Esophagus (tissue), 2 donors: ENCODE measurements around the gene C1D. TPM values are rescaled to one million over a fixed set of nuclear protein-coding genes. Genes with fewer than 3 reads are reported as not detected.
"Not testable (repeated sequence)": the region's sequence is repeated elsewhere in the genome, so short reads cannot be mapped to it uniquely, and the experiment has no call there.

Experiments
- H3K27ac ChIP-seq, 2 donors: one replicate each; pipeline ENCODE4 v1.5.1; 2013; ENCODE audit warnings: low read depth in 2 of 2, mild to moderate bottlenecking in 2 of 2, inconsistent platforms in 1 of 2, low read length in 1 of 2, moderate library complexity in 1 of 2
- H3K27me3 ChIP-seq, 2 donors: one replicate each; pipeline ENCODE4 v1.6.1; 2013; ENCODE audit warnings: low read length in 2 of 2, control low read depth in 1 of 2, mild to moderate bottlenecking in 1 of 2; ENCODE audit not compliant: insufficient read depth in 2 of 2, control insufficient read depth in 1 of 2
- H3K36me3 ChIP-seq, 2 donors: one replicate each; pipeline ENCODE4 v1.6.1; 2013; ENCODE audit warnings: low read length in 1 of 2; ENCODE audit not compliant: control insufficient read depth in 2 of 2, insufficient read depth in 2 of 2
- H3K4me1 ChIP-seq, 2 donors: one replicate each; pipeline ENCODE4 v1.6.1; 2013; ENCODE audit warnings: low read length in 1 of 2; ENCODE audit not compliant: control insufficient read depth in 2 of 2, insufficient read depth in 2 of 2
- H3K4me3 ChIP-seq, 2 donors: one replicate each; pipeline ENCODE4 v1.5.1; 2013; ENCODE audit warnings: low read length in 2 of 2, mild to moderate bottlenecking in 2 of 2, low read depth in 1 of 2, moderate library complexity in 1 of 2
- H3K9me3 ChIP-seq, 2 donors: one replicate each; pipeline ENCODE4 v1.6.1; 2013; ENCODE audit warnings: mild to moderate bottlenecking in 2 of 2, low read depth in 1 of 2, low read length in 1 of 2, moderate library complexity in 1 of 2; ENCODE audit not compliant: control insufficient read depth in 2 of 2, insufficient read depth in 1 of 2
- WGBS, 2 donors: extraction: QIAGEN DNeasy Blood & Tissue Kit; methylation state at CpG; one replicate each; pipeline ENCODE4 v1.1.7; 2013; 5-methylcytosine and 5-hydroxymethylcytosine counted together
- polyA plus RNA-seq, 2 donors: library from polyadenylated mRNA; stranded (reverse); fragments of 200-250 nt; gene quantifications; one replicate each; pipeline ENCODE4 v1.2.3, GENCODE V29; 2013
- donor health status: healthy with polysubstance abuse.
- donor health status: Bipolar disorder and iron deficiency.

C1D gene
- polyA plus RNA-seq, 2 donors: 6.4 to 17.2 TPM

DNA sequence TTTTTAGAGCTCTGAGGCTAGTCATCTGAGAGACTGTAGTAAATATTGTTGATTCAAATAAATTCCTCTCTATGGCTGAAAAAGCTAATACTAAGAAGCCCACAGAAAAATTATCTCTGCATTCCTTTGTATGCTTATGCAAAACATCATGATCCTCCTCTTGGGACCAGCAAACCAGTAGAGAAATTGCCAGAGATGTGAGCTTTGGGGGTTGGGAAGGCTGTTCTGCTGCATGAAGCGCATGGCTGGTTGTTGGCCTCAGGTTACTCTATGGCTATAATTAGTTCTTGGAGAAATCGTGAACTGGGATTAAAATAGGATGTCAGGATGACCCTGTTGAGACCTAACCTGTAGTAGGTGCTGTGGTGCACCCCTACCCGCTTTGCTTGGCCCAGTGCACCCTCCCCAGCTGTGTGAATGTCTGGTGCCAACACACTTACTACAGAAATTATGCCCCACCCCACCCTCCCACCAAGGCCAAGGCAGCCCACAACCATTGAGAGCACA lies 35.5 kb upstream of the C1D start:
- Histone ChIP-seq H3K27me3 (no peaks in the 10 kb centered on the region), H3K4me3 (no peak overlapping the region), H3K9me3 (no peaks in the 10 kb centered on the region), H3K27ac (no peak overlapping the region), H3K36me3 (no peaks in the 10 kb centered on the region), H3K4me1 (no peaks in the 10 kb centered on the region)
- WGBS, 2 donors: 73 to 80% methylated on average over 3 of the region's 3 CpGs

GRCh38 chr2:68094111-68094510 lies 31.3 kb upstream of the C1D start:
- Histone ChIP-seq H3K27ac (no peak overlapping the region), H3K36me3 (no peaks in the 10 kb centered on the region), H3K27me3 (no peaks in the 10 kb centered on the region), H3K4me3 (no peak overlapping the region), H3K4me1 (no peaks in the 10 kb centered on the region), H3K9me3 (no peaks in the 10 kb centered on the region)
- 78 to 82% methylated on average over 1 of the region's 1 CpG for WGBS, 2 donors

- Histone ChIP-seq H3K27me3 (no peaks in the 10 kb centered on the region), H3K9me3 (no peaks in the 10 kb centered on the region), H3K36me3 (no peaks in the 10 kb centered on the region), H3K4me1 (no peaks in the 10 kb centered on the region), H3K27ac (no peak overlapping the region), H3K4me3 (no peak overlapping the region)
- WGBS, 2 donors: 93 to 94% methylated on average over 2 of the region's 2 CpGs
These were observed 30.8 kb upstream of the C1D start for GRCh38 chr2:68093634-68094033.

- 57 to 65% methylated on average over 2 of the region's 2 CpGs for WGBS, 2 donors
- H3K36me3 ChIP-seq: no peaks in the 10 kb centered on the region
- H3K4me3 ChIP-seq: no peak overlapping the region
- no peaks in the 10 kb centered on the region for H3K4me1 ChIP-seq
- no peaks in the 10 kb centered on the region for H3K9me3 ChIP-seq
- H3K27ac ChIP-seq: no peak overlapping the region
- H3K27me3 ChIP-seq: no peaks in the 10 kb centered on the region
These were observed 28.7 kb upstream of the C1D start for GRCh38 chr2:68091439-68092034.

DNA sequence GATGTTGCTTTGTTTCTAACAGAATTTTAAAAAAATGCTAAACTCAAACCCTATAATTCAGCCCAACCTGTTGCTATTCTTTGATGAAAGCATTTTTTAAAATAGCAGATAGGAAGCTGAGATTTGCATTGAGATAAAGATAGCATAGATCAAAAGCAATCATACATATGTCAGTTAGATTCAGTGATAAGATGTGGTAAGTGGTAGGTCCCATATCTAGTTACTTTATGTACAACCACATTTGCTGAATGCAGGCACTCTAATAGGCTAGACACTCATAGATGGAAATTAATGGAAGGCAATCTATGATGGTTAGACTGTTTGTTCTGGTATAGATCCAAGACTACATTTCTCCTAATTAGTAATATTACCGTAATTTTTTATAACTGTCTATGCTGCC lies 27.2 kb upstream of the C1D start:
- Histone ChIP-seq H3K27ac (no peak overlapping the region), H3K4me1 (no peaks in the 10 kb centered on the region), H3K36me3 (no peaks in the 10 kb centered on the region), H3K9me3 (no peaks in the 10 kb centered on the region), H3K27me3 (no peaks in the 10 kb centered on the region), H3K4me3 (no peak overlapping the region)
- WGBS, 2 donors: 90 to 92% methylated on average over 1 of the region's 1 CpG

DNA sequence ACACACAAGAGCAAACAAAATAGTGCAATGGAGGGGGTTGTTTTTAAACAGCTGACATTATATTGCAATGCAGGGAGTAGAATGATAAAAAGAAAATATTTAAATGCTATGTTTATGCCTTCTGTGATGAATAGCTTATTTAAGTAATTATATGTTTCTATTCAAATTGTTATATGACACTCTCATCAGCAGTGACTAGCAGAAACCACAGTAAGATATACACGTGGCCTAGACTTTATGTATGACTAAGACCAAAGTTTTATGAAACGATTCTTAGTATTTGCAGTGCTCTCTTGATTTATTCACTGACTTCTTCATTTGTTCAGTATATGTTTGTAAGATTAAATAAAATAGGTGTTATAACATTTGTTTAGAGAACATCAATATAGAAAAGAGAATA lies 26.1 kb upstream of the C1D start:
- no peaks in the 10 kb centered on the region for H3K9me3 ChIP-seq
- no peak overlapping the region for H3K27ac ChIP-seq
- 73% methylated on average over 2 of the region's 2 CpGs for WGBS, 2 donors
- no peaks in the 10 kb centered on the region for H3K4me1 ChIP-seq
- no peaks in the 10 kb centered on the region for H3K36me3 ChIP-seq
- H3K27me3 ChIP-seq: no peaks in the 10 kb centered on the region
- H3K4me3 ChIP-seq: no peak overlapping the region

- Histone ChIP-seq H3K27me3 (no peaks in the 10 kb centered on the region), H3K9me3 (no peaks in the 10 kb centered on the region), H3K27ac (no peak overlapping the region), H3K4me3 (no peak overlapping the region), H3K36me3 (no peaks in the 10 kb centered on the region), H3K4me1 (no peaks in the 10 kb centered on the region)
- WGBS, 2 donors: 73 to 81% methylated on average over 4 of the region's 4 CpGs
These were observed 23.4 kb upstream of the C1D start for GRCh38 chr2:68086166-68086565.

DNA sequence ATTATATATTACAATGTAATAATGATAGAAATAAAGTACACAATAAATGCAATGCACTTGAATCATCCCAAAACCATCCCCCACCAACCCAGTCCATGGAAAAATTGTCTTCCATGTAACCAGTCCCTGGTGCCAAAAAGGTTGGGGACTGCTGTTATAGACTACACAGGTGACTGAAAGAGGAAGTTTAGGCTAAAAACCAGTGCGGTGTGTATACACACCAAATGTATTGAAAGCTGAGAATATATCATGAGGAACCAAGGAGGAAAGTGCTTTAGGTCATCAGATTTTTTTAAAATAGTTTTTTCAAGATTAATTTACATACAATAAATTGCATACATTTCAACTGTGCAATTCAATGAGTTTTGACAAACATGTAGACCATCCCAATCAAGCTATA lies 20.5 kb upstream of the C1D start:
- Histone ChIP-seq H3K36me3 (no peaks in the 10 kb centered on the region), H3K27ac (no peak overlapping the region), H3K4me1 (no peaks in the 10 kb centered on the region), H3K9me3 (no peaks in the 10 kb centered on the region), H3K27me3 (no peaks in the 10 kb centered on the region), H3K4me3 (no peak overlapping the region)
- 92 to 93% methylated on average over 1 of the region's 1 CpG for WGBS, 2 donors

DNA sequence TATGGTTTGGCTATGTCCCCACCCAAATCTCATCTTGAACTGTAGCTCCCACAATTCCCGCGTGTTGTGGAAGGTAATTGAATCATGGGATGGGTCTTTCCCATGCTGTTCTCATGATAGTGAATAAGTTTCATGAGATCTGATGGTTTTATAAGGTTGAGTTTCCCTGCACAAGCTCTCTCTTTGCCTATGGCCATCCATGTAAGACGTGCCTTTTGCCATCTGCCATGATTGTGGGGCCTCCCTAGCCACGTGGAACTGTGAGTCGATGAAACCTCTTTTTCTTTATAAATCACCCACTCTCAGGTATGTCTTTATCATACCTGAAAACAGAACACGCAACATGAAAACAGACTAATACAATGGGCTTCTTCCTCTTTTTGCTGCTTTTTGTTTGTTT lies 11.2 kb upstream of the C1D start:
- Histone ChIP-seq H3K36me3 (no peaks in the 10 kb centered on the region), H3K27me3 (no peaks in the 10 kb centered on the region), H3K9me3 (no peaks in the 10 kb centered on the region), H3K27ac (no peak overlapping the region), H3K4me1 (no peaks in the 10 kb centered on the region), H3K4me3 (no peak overlapping the region)
- 89 to 92% methylated on average over 6 of the region's 6 CpGs for WGBS, 2 donors

DNA sequence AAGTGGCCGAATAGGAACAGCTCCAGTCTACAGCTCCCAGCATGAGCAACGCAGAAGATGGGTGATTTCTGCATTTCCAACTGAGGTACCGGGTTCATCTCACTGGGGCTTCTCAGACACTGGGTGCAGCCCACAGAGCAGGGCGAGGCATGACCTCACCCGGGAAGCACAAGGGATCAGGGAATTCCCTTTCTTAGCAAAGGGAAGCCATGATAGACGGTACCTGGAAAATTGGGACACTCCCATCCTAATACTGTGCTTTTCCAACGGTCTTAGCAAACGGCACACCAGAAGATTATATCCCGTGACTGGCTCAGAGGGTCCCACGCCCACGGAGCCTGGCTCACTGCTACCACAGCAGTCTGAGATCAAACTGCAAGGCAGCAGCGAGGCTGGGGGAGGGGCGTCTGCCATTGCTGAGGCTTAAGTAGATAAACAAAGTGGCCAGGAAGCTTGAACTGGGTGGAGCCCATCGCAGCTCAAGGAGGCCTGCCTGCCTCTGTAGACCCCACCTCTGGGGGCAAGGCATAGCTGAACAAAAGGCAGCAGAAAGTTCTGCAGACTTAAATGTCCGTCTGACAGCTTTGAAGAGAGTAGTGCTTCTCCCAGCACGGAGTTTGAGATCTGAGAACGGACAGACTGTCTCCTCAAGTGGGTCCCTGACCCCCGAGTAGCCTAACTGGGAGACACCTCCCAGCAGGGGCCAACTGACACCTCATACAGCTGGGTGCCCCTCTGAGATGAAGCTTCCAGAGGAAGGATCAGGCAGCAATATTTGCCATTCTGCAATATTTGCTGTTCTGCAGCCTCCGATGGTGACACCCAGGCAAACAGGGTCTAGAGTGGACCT lies 1.2 kb upstream of the C1D start:
- not testable (repeated sequence) for H3K27me3 ChIP-seq, H3K9me3 ChIP-seq, H3K27ac ChIP-seq, H3K36me3 ChIP-seq, H3K4me1 ChIP-seq, H3K4me3 ChIP-seq
- 55 to 63% methylated on average over 19 of the region's 19 CpGs for WGBS, 2 donors
